SK-N-SH treated with all-trans-retinoic acid at 6 μM for 48 hours (cell line): ENCODE results near the gene SH3BGRL.
"Not testable (repeated sequence)": the region's sequence is repeated elsewhere in the genome, so short reads cannot be mapped to it uniquely, and the experiment has no call there.

ENCODE experiments used
- ATAC-seq: fragments of 200-7000 bp; cut with Tn5 transposase; 3 replicates; pipeline ENCODE4 v1.9.1; 2020; ENCODE audit warnings: mild to moderate bottlenecking, moderate library complexity
- ARNTL ChIP-seq: fragments of 450-650 bp; formaldehyde crosslinking; IDR thresholded peaks from 2 replicates; pipeline ENCODE4 v1.5.0; 2020; ENCODE audit warnings: low read depth, mild to moderate bottlenecking, moderate library complexity, borderline replicate concordance
- BACH2 ChIP-seq: fragments of 250-450 bp; sonication (Bioruptor Pico); IDR thresholded peaks from 2 replicates; pipeline ENCODE4 v1.9.0; 2021; ENCODE audit warnings: mild to moderate bottlenecking, borderline replicate concordance
- ESRRG ChIP-seq: fragments of 250-450 bp; sonication (Bioruptor Pico); IDR thresholded peaks from 2 replicates; pipeline ENCODE4 v1.6.1; 2021; ENCODE audit warnings: mild to moderate bottlenecking
- GLIS3 ChIP-seq: fragments of 250-450 bp; sonication (Bioruptor Pico); IDR thresholded peaks from 2 replicates; pipeline ENCODE4 v1.5.0; 2020; ENCODE audit warnings: mild to moderate bottlenecking, moderate library complexity
- ISL1 ChIP-seq: fragments of 250-450 bp; sonication (Bioruptor Pico); IDR thresholded peaks from 2 replicates; pipeline ENCODE4 v2.1.2; 2022; ENCODE audit warnings: mild to moderate bottlenecking, moderate library complexity
- OSR1 ChIP-seq: fragments of 250-450 bp; sonication (Bioruptor Pico); IDR thresholded peaks from 2 replicates; pipeline ENCODE4 v1.8.0; 2022; ENCODE audit warnings: moderate library complexity, mild to moderate bottlenecking, inconsistent platforms
- PPARA ChIP-seq: fragments of 250-450 bp; sonication (Bioruptor Pico); IDR thresholded peaks from 2 replicates; pipeline ENCODE4 v1.5.0; 2020; ENCODE audit warnings: mild to moderate bottlenecking, borderline replicate concordance
- RARB ChIP-seq: fragments of 250-450 bp; sonication (Bioruptor Pico); IDR thresholded peaks from 2 replicates; pipeline ENCODE4 v1.8.0; 2021; ENCODE audit warnings: mild to moderate bottlenecking, moderate library complexity
- SNAI2 ChIP-seq: fragments of 250-450 bp; sonication (Bioruptor Pico); IDR thresholded peaks from 2 replicates; pipeline ENCODE4 v1.5.0; 2020; ENCODE audit warnings: mild to moderate bottlenecking, moderate library complexity
- TCF4 ChIP-seq: fragments of 250-450 bp; sonication (Bioruptor Pico); IDR thresholded peaks from 2 replicates; pipeline ENCODE4 v1.8.0; 2021; ENCODE audit warnings: mild to moderate bottlenecking, moderate library complexity, borderline replicate concordance
- TOX ChIP-seq: fragments of 250-450 bp; sonication (Bioruptor Pico); IDR thresholded peaks from 2 replicates; pipeline ENCODE4 v1.8.0; 2021; ENCODE audit warnings: mild to moderate bottlenecking, moderate library complexity, borderline replicate concordance
- ZC3H10 ChIP-seq: fragments of 250-450 bp; sonication (Bioruptor Pico); IDR thresholded peaks from 2 replicates; pipeline ENCODE4 v1.5.1; 2021; ENCODE audit warnings: mild to moderate bottlenecking, moderate library complexity
- ZFP3 ChIP-seq: fragments of 250-450 bp; sonication (Bioruptor Pico); IDR thresholded peaks from 2 replicates; pipeline ENCODE4 v1.5.0; 2020; ENCODE audit warnings: mild to moderate bottlenecking, moderate library complexity
- ZFP30 ChIP-seq: fragments of 450-650 bp; formaldehyde crosslinking; IDR thresholded peaks from 2 replicates; pipeline ENCODE4 v1.5.0; 2022; ENCODE audit warnings: mild to moderate bottlenecking, moderate library complexity
- ZNF565 ChIP-seq: fragments of 450-650 bp; formaldehyde crosslinking; conservative IDR thresholded peaks from 2 replicates; pipeline ENCODE4 v1.5.0; 2020; ENCODE audit warnings: low read depth, mild to moderate bottlenecking, moderate library complexity
- ZNF70 ChIP-seq: fragments of 450-650 bp; formaldehyde crosslinking; IDR thresholded peaks from 2 replicates; pipeline ENCODE4 v1.5.0; 2020; ENCODE audit warnings: mild to moderate bottlenecking, moderate library complexity
- ZNF8 ChIP-seq: fragments of 450-650 bp; formaldehyde crosslinking; IDR thresholded peaks from 2 replicates; pipeline ENCODE4 v1.5.0; 2020; ENCODE audit warnings: mild to moderate bottlenecking, moderate library complexity
- TF ChIP-seq, protein P1 (sequence below): fragments of 250-450 bp; sonication (Bioruptor Pico); IDR thresholded peaks from 2 replicates; pipeline ENCODE4 v1.5.1; 2021; ENCODE audit warnings: mild to moderate bottlenecking, moderate library complexity
- TF ChIP-seq, protein P2 (sequence below): fragments of 250-450 bp; sonication (Bioruptor Pico); IDR thresholded peaks from 2 replicates; pipeline ENCODE4 v1.5.1; 2020; ENCODE audit warnings: low read depth, mild to moderate bottlenecking, moderate library complexity
- TF ChIP-seq, protein P3 (sequence below): fragments of 250-450 bp; sonication (Bioruptor Pico); IDR thresholded peaks from 2 replicates; pipeline ENCODE4 v1.8.0; 2020; ENCODE audit warnings: mild to moderate bottlenecking, moderate library complexity, borderline replicate concordance
- TF ChIP-seq, protein P4 (sequence below): fragments of 250-450 bp; sonication (Bioruptor Pico); IDR thresholded peaks from 2 replicates; pipeline ENCODE4 v1.5.0; 2020; ENCODE audit warnings: mild to moderate bottlenecking, moderate library complexity

SH3BGRL gene

DNA sequence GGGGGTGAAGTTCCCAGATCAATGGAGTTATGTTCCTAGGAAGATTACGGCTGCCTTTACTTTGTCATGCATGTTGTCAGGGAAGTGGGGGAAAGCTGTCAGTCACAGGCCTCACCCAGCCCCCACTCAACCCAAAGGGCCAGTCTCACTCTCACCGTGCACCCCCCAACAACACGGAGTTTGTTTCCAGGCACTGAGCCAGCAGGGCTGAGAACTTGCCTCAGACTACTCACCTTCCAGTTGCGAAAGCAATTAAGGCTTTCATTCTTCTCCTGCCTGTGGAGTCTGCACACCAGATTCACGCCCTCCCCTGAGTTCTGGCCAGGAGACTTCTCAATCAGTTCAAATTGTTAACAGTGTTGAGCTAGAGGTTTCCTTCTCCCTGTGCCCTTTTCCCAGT, 114.3 kb downstream of the SH3BGRL start:
- no peak for ATAC-seq
- TF ChIP-seq BACH2 = no peak
- no peak for TF ChIP-seq ESRRG
- TF ChIP-seq ZFP3 (CRISPR knock-in tag) = no peak
- no peak for TF ChIP-seq ZC3H10 (CRISPR knock-in tag)
- TF ChIP-seq, protein P1, sequence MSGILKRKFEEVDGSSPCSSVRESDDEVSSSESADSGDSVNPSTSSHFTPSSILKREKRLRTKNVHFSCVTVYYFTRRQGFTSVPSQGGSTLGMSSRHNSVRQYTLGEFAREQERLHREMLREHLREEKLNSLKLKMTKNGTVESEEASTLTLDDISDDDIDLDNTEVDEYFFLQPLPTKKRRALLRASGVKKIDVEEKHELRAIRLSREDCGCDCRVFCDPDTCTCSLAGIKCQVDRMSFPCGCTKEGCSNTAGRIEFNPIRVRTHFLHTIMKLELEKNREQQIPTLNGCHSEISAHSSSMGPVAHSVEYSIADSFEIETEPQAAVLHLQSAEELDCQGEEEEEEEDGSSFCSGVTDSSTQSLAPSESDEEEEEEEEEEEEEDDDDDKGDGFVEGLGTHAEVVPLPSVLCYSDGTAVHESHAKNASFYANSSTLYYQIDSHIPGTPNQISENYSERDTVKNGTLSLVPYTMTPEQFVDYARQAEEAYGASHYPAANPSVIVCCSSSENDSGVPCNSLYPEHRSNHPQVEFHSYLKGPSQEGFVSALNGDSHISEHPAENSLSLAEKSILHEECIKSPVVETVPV (CRISPR knock-in tag) = no peak
- no peak for TF ChIP-seq OSR1 (CRISPR knock-in tag)
- TF ChIP-seq, protein P2, sequence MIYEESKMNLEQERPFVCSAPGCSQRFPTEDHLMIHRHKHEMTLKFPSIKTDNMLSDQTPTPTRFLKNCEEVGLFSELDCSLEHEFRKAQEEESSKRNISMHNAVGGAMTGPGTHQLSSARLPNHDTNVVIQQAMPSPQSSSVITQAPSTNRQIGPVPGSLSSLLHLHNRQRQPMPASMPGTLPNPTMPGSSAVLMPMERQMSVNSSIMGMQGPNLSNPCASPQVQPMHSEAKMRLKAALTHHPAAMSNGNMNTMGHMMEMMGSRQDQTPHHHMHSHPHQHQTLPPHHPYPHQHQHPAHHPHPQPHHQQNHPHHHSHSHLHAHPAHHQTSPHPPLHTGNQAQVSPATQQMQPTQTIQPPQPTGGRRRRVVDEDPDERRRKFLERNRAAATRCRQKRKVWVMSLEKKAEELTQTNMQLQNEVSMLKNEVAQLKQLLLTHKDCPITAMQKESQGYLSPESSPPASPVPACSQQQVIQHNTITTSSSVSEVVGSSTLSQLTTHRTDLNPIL = no peak
- no peak for TF ChIP-seq SNAI2 (CRISPR knock-in tag)
- no peak for TF ChIP-seq TCF4 (CRISPR knock-in tag)
- TF ChIP-seq, protein P3, sequence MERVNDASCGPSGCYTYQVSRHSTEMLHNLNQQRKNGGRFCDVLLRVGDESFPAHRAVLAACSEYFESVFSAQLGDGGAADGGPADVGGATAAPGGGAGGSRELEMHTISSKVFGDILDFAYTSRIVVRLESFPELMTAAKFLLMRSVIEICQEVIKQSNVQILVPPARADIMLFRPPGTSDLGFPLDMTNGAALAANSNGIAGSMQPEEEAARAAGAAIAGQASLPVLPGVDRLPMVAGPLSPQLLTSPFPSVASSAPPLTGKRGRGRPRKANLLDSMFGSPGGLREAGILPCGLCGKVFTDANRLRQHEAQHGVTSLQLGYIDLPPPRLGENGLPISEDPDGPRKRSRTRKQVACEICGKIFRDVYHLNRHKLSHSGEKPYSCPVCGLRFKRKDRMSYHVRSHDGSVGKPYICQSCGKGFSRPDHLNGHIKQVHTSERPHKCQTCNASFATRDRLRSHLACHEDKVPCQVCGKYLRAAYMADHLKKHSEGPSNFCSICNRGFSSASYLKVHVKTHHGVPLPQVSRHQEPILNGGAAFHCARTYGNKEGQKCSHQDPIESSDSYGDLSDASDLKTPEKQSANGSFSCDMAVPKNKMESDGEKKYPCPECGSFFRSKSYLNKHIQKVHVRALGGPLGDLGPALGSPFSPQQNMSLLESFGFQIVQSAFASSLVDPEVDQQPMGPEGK (CRISPR knock-in tag) = no peak
- TF ChIP-seq ZNF8 (CRISPR knock-in tag) = no peak
- TF ChIP-seq TOX (CRISPR knock-in tag) = no peak
- TF ChIP-seq ZFP30 (CRISPR knock-in tag) = no peak
- no peak for TF ChIP-seq ISL1
- TF ChIP-seq GLIS3 = no peak
- TF ChIP-seq ARNTL (CRISPR knock-in tag) = no peak
- TF ChIP-seq PPARA (CRISPR knock-in tag) = no peak
- TF ChIP-seq ZNF70 (CRISPR knock-in tag) = no peak

DNA sequence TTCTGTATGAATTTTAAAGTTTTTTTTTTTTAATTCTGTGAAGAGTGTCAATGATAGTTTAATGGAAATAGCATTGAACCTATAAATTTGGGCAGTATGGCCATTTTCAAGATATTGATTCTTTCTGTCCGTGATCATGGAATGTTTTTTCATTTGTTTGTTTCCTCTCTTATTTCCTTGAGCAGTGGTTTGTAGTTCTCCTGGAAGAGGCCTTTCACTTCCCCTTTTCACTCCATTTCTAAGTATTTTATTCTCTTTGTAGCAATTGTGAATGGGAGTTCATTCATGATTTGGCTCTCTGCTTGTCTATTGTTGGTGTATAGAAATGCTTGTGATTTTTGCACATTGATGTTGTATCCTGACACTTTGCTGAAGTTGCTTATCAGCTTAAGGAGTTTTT, 129.8 kb downstream of the SH3BGRL start:
- ATAC-seq = not testable (repeated sequence)

DNA sequence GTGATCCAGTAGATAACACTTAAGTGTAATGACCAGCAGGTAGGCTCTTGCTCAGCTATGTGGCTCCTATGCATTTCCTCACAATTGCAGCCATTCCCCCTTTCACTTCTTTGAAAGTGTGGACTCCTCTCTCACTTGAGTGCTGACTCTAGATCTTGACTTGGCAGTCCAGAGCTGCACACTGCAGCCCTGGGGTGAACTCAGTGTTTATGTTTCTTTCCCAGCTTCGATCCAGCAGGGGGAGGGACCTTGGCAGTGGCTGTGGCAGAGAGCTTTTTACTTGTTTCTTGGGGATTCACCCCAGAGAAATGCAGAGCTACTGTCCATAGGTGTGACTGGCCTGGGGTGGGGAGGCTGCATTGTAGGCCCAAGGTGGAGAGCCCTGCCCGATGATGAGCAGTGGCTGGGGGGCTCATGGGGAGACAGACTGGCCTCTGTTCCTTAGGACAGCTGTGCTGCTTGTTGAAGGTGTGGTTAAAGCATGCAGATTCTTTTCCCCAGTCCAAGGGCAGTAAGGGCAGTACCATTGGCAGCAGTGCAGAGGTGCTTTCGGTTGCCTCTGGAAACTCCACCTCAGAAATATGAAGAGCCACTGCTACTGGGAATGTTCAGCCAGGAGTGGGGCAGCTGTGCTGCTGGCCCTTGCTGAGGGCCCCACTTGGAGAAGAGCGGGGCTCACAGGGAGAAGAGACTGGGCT, 134.7 kb downstream of the SH3BGRL start:
- ATAC-seq = no peak
- TF ChIP-seq, protein P2 = no peak
- TF ChIP-seq ARNTL (CRISPR knock-in tag) (no peak), SNAI2 (CRISPR knock-in tag) (no peak), ZC3H10 (CRISPR knock-in tag) (no peak), PPARA (CRISPR knock-in tag) (no peak), ESRRG (no peak), BACH2 (no peak), GLIS3 (no peak)
- TF ChIP-seq, protein P3 (CRISPR knock-in tag) = no peak

DNA sequence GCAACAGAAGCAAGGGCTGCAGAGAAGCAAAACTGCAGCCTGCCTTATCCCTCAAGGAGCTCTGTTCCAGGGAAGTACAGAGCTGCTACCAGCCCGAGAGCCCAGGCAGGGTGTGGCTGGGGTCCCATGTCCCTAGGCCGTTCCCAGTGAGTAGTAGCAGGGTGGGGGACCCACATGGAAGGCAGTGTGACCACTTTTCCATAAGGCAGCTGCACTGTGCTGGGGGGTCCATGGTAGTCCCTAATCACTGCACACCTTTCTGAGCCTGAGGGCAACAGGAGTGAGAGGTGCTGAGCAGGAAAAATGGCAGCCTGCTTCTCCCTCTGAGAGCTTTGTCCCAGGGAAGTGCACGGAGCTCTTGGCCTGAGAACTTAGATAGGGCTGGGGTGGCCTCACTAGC, 135.9 kb downstream of the SH3BGRL start:
- ATAC-seq = no peak
- TF ChIP-seq GLIS3 (no peak), TOX (CRISPR knock-in tag) (no peak), ESRRG (no peak), ISL1 (no peak), ZC3H10 (CRISPR knock-in tag) (no peak), RARB (CRISPR knock-in tag) (no peak), ZNF8 (CRISPR knock-in tag) (no peak), ZNF565 (CRISPR knock-in tag) (no peak), OSR1 (CRISPR knock-in tag) (no peak)
- TF ChIP-seq, protein P4, sequence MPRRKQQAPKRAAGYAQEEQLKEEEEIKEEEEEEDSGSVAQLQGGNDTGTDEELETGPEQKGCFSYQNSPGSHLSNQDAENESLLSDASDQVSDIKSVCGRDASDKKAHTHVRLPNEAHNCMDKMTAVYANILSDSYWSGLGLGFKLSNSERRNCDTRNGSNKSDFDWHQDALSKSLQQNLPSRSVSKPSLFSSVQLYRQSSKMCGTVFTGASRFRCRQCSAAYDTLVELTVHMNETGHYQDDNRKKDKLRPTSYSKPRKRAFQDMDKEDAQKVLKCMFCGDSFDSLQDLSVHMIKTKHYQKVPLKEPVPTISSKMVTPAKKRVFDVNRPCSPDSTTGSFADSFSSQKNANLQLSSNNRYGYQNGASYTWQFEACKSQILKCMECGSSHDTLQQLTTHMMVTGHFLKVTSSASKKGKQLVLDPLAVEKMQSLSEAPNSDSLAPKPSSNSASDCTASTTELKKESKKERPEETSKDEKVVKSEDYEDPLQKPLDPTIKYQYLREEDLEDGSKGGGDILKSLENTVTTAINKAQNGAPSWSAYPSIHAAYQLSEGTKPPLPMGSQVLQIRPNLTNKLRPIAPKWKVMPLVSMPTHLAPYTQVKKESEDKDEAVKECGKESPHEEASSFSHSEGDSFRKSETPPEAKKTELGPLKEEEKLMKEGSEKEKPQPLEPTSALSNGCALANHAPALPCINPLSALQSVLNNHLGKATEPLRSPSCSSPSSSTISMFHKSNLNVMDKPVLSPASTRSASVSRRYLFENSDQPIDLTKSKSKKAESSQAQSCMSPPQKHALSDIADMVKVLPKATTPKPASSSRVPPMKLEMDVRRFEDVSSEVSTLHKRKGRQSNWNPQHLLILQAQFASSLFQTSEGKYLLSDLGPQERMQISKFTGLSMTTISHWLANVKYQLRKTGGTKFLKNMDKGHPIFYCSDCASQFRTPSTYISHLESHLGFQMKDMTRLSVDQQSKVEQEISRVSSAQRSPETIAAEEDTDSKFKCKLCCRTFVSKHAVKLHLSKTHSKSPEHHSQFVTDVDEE (CRISPR knock-in tag) = no peak
- TF ChIP-seq, protein P1 (CRISPR knock-in tag) = no peak
